Smooth muscle cell (in vitro differentiated cells): Measurements from ENCODE around the gene PARG. TPM values are rescaled to one million over a fixed set of nuclear protein-coding genes. Genes with fewer than 3 reads are reported as not detected.
"Not testable (repeated sequence)": the region's sequence is repeated elsewhere in the genome, so short reads cannot be mapped to it uniquely, and the experiment has no call there.

Experiments used
- DNase-seq: peaks from one replicate; lab custom pipeline; 2025; ENCODE audit not compliant: unreplicated experiment; lab: John Stamatoyannopoulos, UW
- H2AFZ ChIP-seq: fragments of 200-600 bp; sonication (generic); 2 replicates; pipeline ENCODE4 v1.6.0; 2016; ENCODE audit warnings: antibody characterized with exemption, low read depth, mild to moderate bottlenecking
- H3F3A ChIP-seq: fragments of 200-600 bp; sonication (generic); 2 replicates; pipeline ENCODE4 v1.6.0; 2017; ENCODE audit warnings: antibody characterized with exemption, low read depth
- H3K27ac ChIP-seq: fragments of 200-600 bp; sonication (generic); 2 replicates; pipeline ENCODE4 v1.5.1; 2016; ENCODE audit warnings: low read depth, mild to moderate bottlenecking
- H3K27me3 ChIP-seq: fragments of 200-600 bp; sonication (generic); 2 replicates; pipeline ENCODE4 v1.6.1; 2016; ENCODE audit warnings: low read depth, mild to moderate bottlenecking
- H3K36me3 ChIP-seq: fragments of 200-600 bp; sonication (generic); 2 replicates; pipeline ENCODE4 v1.5.1; 2016; ENCODE audit warnings: low read depth
- H3K4me1 ChIP-seq: fragments of 200-600 bp; sonication (generic); 2 replicates; pipeline ENCODE4 v1.5.1; 2016; ENCODE audit warnings: low read depth
- H3K4me2 ChIP-seq: fragments of 200-600 bp; sonication (generic); 2 replicates; pipeline ENCODE4 v1.6.0; 2016; ENCODE audit warnings: mild to moderate bottlenecking
- H3K4me3 ChIP-seq: fragments of 200-600 bp; sonication (generic); 2 replicates; pipeline ENCODE4 v1.5.1; 2016; ENCODE audit warnings: mild to moderate bottlenecking
- H3K79me2 ChIP-seq: fragments of 200-600 bp; sonication (generic); 2 replicates; pipeline ENCODE4 v1.6.0; 2016; ENCODE audit warnings: low read depth, mild to moderate bottlenecking
- H3K9ac ChIP-seq: fragments of 200-600 bp; sonication (generic); 2 replicates; pipeline ENCODE4 v1.6.0; 2016; ENCODE audit warnings: low read depth
- H3K9me3 ChIP-seq: fragments of 200-600 bp; sonication (generic); replicated peaks from 2 replicates; pipeline ENCODE4 v1.5.1; 2016; ENCODE audit warnings: low read depth
- H4K20me1 ChIP-seq: fragments of 200-600 bp; sonication (generic); 2 replicates; pipeline ENCODE4 v1.6.0; 2016; ENCODE audit warnings: low read depth
- CTCF ChIP-seq: fragments of 200-600 bp; sonication (generic); IDR thresholded peaks from 2 replicates; pipeline ENCODE4 v1.5.1; 2017; ENCODE audit warnings: borderline replicate concordance, mild to moderate bottlenecking, antibody characterized with exemption; ENCODE audit not compliant: insufficient read depth, poor library complexity, severe bottlenecking
- WGBS: methylation state at CpG from one replicate; pipeline ENCODE4 v1.1.7; 2016; ENCODE audit warnings: low lambda C conversion rate; 5-methylcytosine and 5-hydroxymethylcytosine counted together
- polyA plus RNA-seq: library from polyadenylated mRNA; unstranded; fragments of >200 nt; fragmentation: Nextera tagmentation; extraction: Ambion mirVana; gene quantifications from 2 replicates; pipeline ENCODE4 v1.2.1, GENCODE V29; 2016
- total RNA-seq: library from RNA; depleted of rRNA; stranded (reverse); fragments of >200 nt; gene quantifications from 2 replicates; pipeline ENCODE4 v1.2.3, GENCODE V29; 2014

PARG gene
- total and polyA plus RNA-seq, 2 experiments from 2014 or later: 11.8 to 25.4 TPM

GRCh38 chr10:49781247-49781646 is 160.6 kb downstream of the PARG start:
- H4K20me1 ChIP-seq: no peaks in the 10 kb centered on the region
- H3K9me3 ChIP-seq: no peaks in the 10 kb centered on the region

GRCh38 chr10:49778197-49778596 is 163.6 kb downstream of the PARG start:
- Histone ChIP-seq H2AFZ (no peak overlapping the region), H3K9ac (no peak overlapping the region), H3K9me3 (no peaks in the 10 kb centered on the region), H3K79me2 (no peaks in the 10 kb centered on the region), H3K27me3 (no peaks in the 10 kb centered on the region), H4K20me1 (no peaks in the 10 kb centered on the region), H3K4me3 (no peak overlapping the region), H3F3A (no peaks in the 10 kb centered on the region), H3K36me3 (no peaks in the 10 kb centered on the region), H3K4me2 (no peak overlapping the region), H3K27ac (no peak overlapping the region), H3K4me1 (no peaks in the 10 kb centered on the region)
- no peak for DNase-seq
- TF ChIP-seq CTCF: no peak
- 81% methylated on average over 3 of the region's 3 CpGs for WGBS

More at GRCh38 chr10:49781247-49781646, 160.6 kb downstream of the PARG start:
- Histone ChIP-seq H3K27me3 (no peaks in the 10 kb centered on the region), H3K4me3 (no peak overlapping the region), H2AFZ (no peak overlapping the region), H3K4me1 (no peaks in the 10 kb centered on the region), H3K79me2 (no peaks in the 10 kb centered on the region), H3K4me2 (no peak overlapping the region), H3F3A (no peaks in the 10 kb centered on the region), H3K9ac (no peak overlapping the region), H3K27ac (no peak overlapping the region), H3K36me3 (no peaks in the 10 kb centered on the region)
- no peak for DNase-seq
- TF ChIP-seq CTCF: no peak

- Histone ChIP-seq H3K36me3 (no peaks in the 10 kb centered on the region), H3K27ac (no peak overlapping the region), H3K27me3 (no peaks in the 10 kb centered on the region), H2AFZ (no peak overlapping the region), H3F3A (no peaks in the 10 kb centered on the region), H3K79me2 (no peaks in the 10 kb centered on the region), H3K4me2 (no peak overlapping the region), H3K9ac (no peak overlapping the region), H3K9me3 (no peaks in the 10 kb centered on the region), H4K20me1 (no peaks in the 10 kb centered on the region), H3K4me3 (no peak overlapping the region), H3K4me1 (no peaks in the 10 kb centered on the region)
- no peak for TF ChIP-seq CTCF
- WGBS: 82% methylated on average over 4 of the region's 4 CpGs
- no peak for DNase-seq
These were observed 165.0 kb downstream of the PARG start for GRCh38 chr10:49776851-49777250.

- Histone ChIP-seq H3K9ac (no peak overlapping the region), H3K4me1 (no peaks in the 10 kb centered on the region)
These were observed 166.8 kb downstream of the PARG start for GRCh38 chr10:49775014-49775413.

GRCh38 chr10:49772944-49773343 is 168.9 kb downstream of the PARG start:
- H2AFZ ChIP-seq, H3K9ac ChIP-seq, H3K4me2 ChIP-seq, DNase-seq, H3K4me3 ChIP-seq, H3K36me3 ChIP-seq, H3K79me2 ChIP-seq, H3K9me3 ChIP-seq, H3K4me1 ChIP-seq, H3K27me3 ChIP-seq, H4K20me1 ChIP-seq, H3F3A ChIP-seq, H3K27ac ChIP-seq: not testable (repeated sequence)
- 38% methylated on average over 5 of the region's 5 CpGs for WGBS

More at GRCh38 chr10:49775014-49775413, 166.8 kb downstream of the PARG start:
- TF ChIP-seq CTCF: no peak
- Histone ChIP-seq H3K27me3 (no peaks in the 10 kb centered on the region), H3K4me3 (no peak overlapping the region), H3K9me3 (no peaks in the 10 kb centered on the region), H4K20me1 (no peaks in the 10 kb centered on the region), H3K27ac (no peak overlapping the region), H3K4me2 (no peak overlapping the region), H3K36me3 (no peaks in the 10 kb centered on the region), H3K79me2 (no peaks in the 10 kb centered on the region), H2AFZ (no peak overlapping the region), H3F3A (no peaks in the 10 kb centered on the region)
- no peak for DNase-seq
- 89% methylated on average over 2 of the region's 2 CpGs for WGBS

GRCh38 chr10:49771046-49771445 is 170.8 kb downstream of the PARG start:
- H3K36me3 ChIP-seq, H3F3A ChIP-seq, H3K9me3 ChIP-seq, H3K4me3 ChIP-seq, H3K4me2 ChIP-seq, H3K4me1 ChIP-seq, H2AFZ ChIP-seq, H3K79me2 ChIP-seq, DNase-seq, H3K9ac ChIP-seq, H4K20me1 ChIP-seq, H3K27ac ChIP-seq: not testable (repeated sequence)
- 80% methylated on average over 11 of the region's 11 CpGs for WGBS
- peaks cover 17% of the 10 kb centered on the region for H3K27me3 ChIP-seq
